VCaP (cell line): Measurements from ENCODE around the gene BAD.

ENCODE experiments used
- H3K27ac ChIP-seq: fragments of 450-650 bp; 2 replicates; pipeline ENCODE4 v1.5.1; 2017
- CTCF ChIP-seq: fragments of 450-650 bp; conservative IDR thresholded peaks from 2 replicates; pipeline ENCODE4 v1.5.1; 2017; ENCODE audit warnings: mild to moderate bottlenecking, moderate library complexity

Gene BAD

GRCh38 chr11:64249038-64249437 lies 35.4 kb downstream of the BAD start:
- no peak for TF ChIP-seq CTCF
- peak overlapping the region; percentile 95; the same call in 1 of the 2 replicates for H3K27ac ChIP-seq

- peak overlapping the region; percentile 95; the same call in 1 of the 2 replicates for H3K27ac ChIP-seq
Observed at GRCh38 chr11:64248578-64248977, 35.9 kb downstream of the BAD start.

GRCh38 chr11:64247729-64248531 lies 36.5 kb downstream of the BAD start:
- TF ChIP-seq CTCF = no peak
- peak overlapping the region; percentile 95 for H3K27ac ChIP-seq

More at GRCh38 chr11:64248578-64248977, 35.9 kb downstream of the BAD start:
- no peak for TF ChIP-seq CTCF

- H3K27ac ChIP-seq = peak within 1 kb of the TSS; percentile 95
Observed at GRCh38 chr11:64246871-64247728, 37.4 kb downstream of the BAD start, which contains the start of gene PPP1R14B. Gene PPP1R14B, minus strand, starts transcription at chr11:64246943. Its CDS starts 270 bp downstream, at chr11:64246673.

GRCh38 chr11:64246621-64246870 lies 37.9 kb downstream of the BAD start:
- H3K27ac ChIP-seq = peak overlapping the region; percentile 95

More at GRCh38 chr11:64246871-64247728, 37.4 kb downstream of the BAD start, which contains the start of gene PPP1R14B:
- peak; percentile 70 for TF ChIP-seq CTCF

GRCh38 chr11:64245797-64246620 lies 38.5 kb downstream of the BAD start:
- TF ChIP-seq CTCF = no peak
- peak overlapping the region; percentile 95 for H3K27ac ChIP-seq

GRCh38 chr11:64245401-64245796 lies 39.1 kb downstream of the BAD start:
- H3K27ac ChIP-seq = peak overlapping the region; percentile 95

More at GRCh38 chr11:64245401-64245796, 39.1 kb downstream of the BAD start:
- TF ChIP-seq CTCF = no peak
